HG02885 (cell line): ENCODE results near the gene BEX4.
"Not testable (repeated sequence)": the region's sequence is repeated elsewhere in the genome, so short reads cannot be mapped to it uniquely, and the experiment has no call there.

Experiments
- ATAC-seq: cut with Tn5 transposase; IDR thresholded peaks from one replicate; pipeline ENCODE4 v1.9.1; 2021; ENCODE audit warnings: mild to moderate bottlenecking; ENCODE audit not compliant: unreplicated experiment, poor library complexity

The BEX4 gene

DNA sequence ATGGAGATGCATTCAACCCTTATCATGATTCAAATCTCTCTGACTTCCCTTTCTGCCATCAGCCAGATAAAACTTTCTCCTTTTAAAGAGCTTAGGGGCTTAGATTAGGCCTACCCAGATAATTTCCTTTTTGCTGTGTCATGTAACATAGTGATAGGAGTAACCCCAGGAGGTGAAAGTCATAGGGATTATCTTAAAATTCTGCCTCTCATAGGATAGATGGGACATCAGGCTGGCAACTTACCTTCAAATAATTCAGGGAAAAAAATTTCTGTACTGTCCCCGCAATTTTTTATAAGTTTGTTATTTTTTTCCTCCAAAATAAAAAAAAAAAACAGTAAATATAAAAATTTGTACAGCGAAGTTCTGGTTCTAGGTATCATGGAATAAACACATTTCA, 20.7 kb downstream of the BEX4 start:
- ATAC-seq = not testable (repeated sequence)

DNA sequence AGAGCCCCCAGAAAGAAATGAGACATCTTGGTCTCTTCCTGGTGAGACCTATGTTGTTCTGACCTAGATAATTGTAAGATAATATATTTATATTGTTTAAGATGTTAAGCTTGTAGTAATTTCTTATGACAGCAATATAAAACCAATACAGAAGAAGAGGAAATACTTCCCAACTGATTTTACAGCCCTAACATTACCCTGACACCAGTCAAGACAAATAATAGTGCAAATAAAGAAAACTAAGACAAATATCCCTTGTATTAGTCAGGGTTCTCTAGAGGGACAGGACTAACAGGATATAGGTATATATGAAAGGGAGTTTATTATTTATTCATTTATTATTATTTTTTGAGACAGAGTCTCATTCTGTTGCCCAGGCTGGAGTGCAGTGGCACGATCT, 21.4 kb downstream of the BEX4 start:
- ATAC-seq = no peak

DNA sequence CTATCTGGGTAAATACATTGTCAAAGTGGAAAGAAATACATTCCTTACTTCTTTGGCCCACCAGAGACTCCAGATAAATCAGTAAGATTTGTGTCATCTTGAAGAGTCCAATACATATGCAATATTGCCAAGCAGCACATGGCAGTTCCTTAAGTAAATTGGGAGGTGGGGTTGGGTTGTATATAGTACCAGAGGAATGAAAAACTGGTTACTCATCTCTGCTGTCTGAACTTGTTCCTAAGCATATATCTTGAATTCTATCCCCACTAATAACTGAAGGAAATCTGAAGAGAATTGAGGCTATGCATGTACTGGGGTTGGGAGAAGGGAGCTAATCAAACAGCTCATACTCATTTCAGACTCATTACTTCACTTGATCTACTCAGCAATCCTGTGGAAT, 25.2 kb downstream of the BEX4 start:
- ATAC-seq = no peak

DNA sequence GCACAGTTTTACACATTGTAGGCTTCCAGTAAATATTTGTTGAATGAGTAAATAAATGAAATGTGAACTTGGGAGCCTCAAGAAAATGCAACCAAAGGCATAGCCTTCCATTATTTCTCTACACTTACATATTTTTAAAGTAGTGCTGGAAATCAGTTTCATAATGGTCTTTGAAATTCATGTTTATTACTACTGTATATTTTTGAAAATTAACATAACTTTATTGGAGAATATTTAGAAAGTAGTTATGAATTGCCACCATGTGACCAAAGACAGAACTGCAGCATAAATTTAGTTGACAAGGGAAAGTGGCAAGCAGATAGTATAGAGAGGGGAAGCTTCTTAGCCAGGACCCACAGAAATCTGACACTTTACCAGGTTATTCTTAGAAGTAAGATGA, 33.6 kb downstream of the BEX4 start:
- ATAC-seq = peak; percentile 67

DNA sequence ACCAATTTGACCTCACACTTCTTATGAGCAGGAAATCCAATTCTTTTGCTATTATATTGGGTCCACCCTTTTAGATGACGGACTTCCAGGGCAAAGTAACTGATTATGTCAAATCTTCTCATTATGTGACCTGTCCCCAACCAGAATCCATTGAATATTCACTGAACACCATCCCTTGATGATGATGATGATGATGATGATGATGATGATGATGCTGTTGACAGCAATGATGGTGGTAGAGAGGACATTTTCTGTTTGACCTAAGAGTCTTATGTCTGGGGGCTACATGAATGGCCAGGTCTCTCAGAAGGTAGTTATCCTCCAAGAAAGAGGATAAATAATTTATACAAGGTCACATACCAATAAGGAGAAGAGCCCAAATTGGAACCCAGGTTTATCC, 34.9 kb downstream of the BEX4 start:
- ATAC-seq = no peak

DNA sequence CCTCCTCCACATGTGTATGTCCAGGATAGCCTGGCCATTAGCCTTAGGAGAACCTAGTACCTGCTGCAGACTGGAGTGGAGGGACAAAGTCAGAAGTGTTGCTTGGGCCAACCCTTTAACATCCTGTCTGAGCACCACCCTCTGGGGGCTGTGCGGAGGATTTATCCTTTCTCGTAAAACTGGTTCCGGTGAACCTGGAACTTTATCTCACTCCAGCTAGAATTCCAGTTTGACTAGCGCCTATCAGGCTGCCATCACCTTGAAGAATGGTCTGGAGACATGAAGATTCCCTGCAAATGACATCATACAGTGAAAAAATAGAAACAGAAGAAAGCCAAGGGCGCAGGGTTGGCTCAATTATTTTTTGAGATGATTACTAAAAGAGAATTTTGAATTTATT, 36.1 kb downstream of the BEX4 start:
- no peak for ATAC-seq

DNA sequence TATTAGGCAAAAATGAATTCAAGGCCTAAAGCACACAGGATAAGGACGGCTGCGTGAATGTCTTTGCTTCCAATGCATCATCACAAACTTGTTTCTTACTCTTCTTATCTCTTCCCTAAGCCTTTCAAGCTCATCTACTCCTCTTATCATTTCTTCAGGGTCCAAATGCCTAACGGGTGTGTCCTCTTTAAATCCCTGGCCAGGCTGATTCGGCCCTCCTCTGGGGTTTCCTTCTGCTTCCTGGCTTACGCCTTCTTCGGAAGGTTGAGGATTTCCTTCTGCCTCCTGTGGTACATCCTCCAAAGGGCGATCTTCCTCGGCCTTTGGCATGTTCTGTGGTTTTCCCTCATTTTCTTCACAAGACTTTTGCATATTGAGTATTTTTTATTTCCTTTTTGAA, 38.7 kb downstream of the BEX4 start:
- no peak for ATAC-seq

DNA sequence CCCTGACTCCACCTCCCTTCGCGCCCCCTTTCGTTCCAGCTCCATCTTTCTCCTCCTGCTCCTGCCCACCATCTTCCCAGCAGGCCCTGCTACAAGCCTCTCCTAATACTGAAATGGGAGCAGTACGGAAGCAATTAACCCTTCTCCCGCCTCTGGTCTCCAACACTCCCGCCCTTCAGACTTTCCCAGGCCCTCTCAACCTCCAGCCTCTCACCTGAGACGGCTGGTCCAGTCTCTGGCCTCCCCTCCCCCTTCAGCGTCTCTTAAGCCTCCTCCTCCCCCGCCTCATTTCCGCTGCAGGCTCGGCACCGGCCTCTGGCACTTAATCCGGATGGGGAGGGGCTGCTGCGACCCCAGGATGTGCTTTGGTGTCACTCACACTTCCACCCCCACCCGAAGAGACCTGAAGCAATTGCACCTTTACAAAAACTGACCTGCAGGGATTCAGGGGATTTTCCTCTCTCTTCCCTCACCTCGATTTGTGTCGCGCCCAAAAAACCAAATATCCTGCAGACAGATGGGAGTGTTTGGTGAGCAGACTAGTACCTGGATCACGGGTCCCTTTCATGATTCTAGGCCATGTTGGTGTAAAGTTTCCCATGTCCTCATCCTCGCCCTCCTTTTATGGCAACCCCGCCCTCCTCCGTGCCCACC, 39.4 kb downstream of the BEX4 start:
- peak; percentile 53 for ATAC-seq

DNA sequence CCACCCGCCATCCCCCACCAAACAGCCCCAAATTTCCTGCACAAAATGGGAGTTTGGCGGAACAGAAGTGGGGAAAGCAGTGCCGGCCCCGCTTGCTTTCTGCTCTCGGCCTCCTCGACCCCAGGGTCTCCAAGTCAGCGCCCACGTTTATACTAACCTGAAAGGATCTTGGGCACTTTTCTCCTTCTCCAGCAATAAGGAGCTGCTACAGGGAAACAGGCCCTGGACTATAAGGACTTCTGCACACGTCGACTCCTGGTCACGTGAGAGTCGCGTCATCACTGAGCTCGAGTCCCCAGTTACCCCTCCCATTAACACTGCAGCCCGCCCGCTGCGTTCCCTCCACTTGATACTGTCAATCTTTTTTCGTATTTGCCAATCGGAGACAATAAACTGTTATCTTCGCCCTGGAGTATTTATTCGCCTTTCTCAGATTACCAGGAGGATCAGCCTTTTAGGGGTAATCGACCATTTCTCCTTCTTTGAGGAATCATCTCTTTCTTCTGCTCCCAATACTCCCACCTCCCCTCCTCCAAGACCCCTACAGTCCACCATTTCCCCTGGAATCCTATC, 40.1 kb downstream of the BEX4 start, which contains the start of gene TCEAL8:
TSS of gene TCEAL8 (minus strand) at position 235 of the 573 bp plus-strand sequence. CDS start 1,176 bp downstream, outside the sequence.
- ATAC-seq = peak; percentile 99

DNA sequence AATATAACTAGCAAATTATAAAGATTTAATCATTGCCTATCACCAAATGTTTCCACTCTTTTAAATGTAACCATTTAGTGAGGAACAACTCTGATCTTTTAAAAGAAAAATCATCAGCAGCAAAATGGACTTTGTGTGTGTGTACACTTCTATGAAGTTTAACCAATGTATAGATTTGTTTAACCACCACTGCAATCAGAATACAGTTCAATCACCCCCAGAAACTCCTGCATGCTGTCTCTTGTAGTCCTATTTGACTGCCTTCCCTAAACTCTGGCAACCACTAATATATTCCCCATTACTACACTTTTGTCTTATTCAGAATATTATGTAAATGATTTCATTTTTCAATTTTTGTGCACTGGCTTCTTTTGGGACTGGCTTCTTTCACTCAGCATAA, 41.7 kb downstream of the BEX4 start:
- no peak for ATAC-seq

DNA sequence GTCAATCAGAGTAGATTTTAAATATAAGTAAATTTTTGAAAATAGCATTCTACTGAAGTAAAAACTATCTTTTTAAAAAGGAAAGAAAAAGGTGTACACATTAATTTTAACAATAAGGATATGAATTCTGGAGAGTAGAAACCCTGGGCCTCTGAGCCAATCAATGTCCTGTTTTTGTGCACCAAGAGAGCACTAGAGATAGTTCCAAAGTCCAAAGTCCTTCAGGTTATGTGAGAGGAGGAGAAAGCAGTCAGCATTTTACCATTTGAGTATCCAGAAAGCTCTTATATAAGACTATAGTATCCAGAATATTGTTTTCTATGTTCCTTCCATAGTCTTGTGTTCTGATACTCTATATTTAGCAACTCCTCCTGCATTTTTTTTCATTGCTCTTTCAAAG, 43.4 kb downstream of the BEX4 start:
- no peak for ATAC-seq
